ENCODE data around the gene RAD51B.

GRCh38 chr14:68255693-68256178, 436.2 kb downstream of the RAD51B start:
- no peak for TF ChIP-seq E2F4 (CRISPR knock-in tag; IDR thresholded peaks at IDR 0.05; ENCODE audit: borderline replicate concordance, low read depth)
- TF ChIP-seq CTCF (IDR thresholded peaks at IDR 0.05), result no peak
- no peak for TF ChIP-seq JUN (CRISPR knock-in tag; IDR thresholded peaks at IDR 0.05)
- peak; percentile 32; the same call in 1 of the 2 replicates for TF ChIP-seq USF2 (CRISPR knock-in tag; IDR thresholded peaks at IDR 0.05)
- no peak for TF ChIP-seq CREB1 (CRISPR knock-in tag; IDR thresholded peaks at IDR 0.05)
- no peak for TF ChIP-seq ELF4 (CRISPR knock-in tag; IDR thresholded peaks at IDR 0.05; ENCODE audit: low read depth)
- TF ChIP-seq ZNF263 (CRISPR knock-in tag; IDR thresholded peaks at IDR 0.05; ENCODE audit: low read depth), result no peak
